Dermis blood vessel endothelial cell (primary cell): Measurements from ENCODE around the gene ENTPD7. TPM values are rescaled to one million over a fixed set of nuclear protein-coding genes. Genes with fewer than 3 reads are reported as not detected.
"Not testable (repeated sequence)": the region's sequence is repeated elsewhere in the genome, so short reads cannot be mapped to it uniquely, and the experiment has no call there.

Source experiments
- DNase-seq: peaks from one replicate; pipeline ENCODE4 v3.0.0; 2010
- total RNA-seq: library from RNA; depleted of rRNA; stranded (reverse); fragments of >200 nt; gene quantifications from 2 replicates; pipeline ENCODE4 v1.2.3, GENCODE V29; 2014

Gene ENTPD7, protein sequence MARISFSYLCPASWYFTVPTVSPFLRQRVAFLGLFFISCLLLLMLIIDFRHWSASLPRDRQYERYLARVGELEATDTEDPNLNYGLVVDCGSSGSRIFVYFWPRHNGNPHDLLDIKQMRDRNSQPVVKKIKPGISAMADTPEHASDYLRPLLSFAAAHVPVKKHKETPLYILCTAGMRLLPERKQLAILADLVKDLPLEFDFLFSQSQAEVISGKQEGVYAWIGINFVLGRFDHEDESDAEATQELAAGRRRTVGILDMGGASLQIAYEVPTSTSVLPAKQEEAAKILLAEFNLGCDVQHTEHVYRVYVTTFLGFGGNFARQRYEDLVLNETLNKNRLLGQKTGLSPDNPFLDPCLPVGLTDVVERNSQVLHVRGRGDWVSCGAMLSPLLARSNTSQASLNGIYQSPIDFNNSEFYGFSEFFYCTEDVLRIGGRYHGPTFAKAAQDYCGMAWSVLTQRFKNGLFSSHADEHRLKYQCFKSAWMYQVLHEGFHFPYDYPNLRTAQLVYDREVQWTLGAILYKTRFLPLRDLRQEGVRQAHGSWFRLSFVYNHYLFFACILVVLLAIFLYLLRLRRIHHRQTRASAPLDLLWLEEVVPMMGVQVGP
- 23.0 and 25.2 TPM in 2 replicates for total RNA-seq

DNA sequence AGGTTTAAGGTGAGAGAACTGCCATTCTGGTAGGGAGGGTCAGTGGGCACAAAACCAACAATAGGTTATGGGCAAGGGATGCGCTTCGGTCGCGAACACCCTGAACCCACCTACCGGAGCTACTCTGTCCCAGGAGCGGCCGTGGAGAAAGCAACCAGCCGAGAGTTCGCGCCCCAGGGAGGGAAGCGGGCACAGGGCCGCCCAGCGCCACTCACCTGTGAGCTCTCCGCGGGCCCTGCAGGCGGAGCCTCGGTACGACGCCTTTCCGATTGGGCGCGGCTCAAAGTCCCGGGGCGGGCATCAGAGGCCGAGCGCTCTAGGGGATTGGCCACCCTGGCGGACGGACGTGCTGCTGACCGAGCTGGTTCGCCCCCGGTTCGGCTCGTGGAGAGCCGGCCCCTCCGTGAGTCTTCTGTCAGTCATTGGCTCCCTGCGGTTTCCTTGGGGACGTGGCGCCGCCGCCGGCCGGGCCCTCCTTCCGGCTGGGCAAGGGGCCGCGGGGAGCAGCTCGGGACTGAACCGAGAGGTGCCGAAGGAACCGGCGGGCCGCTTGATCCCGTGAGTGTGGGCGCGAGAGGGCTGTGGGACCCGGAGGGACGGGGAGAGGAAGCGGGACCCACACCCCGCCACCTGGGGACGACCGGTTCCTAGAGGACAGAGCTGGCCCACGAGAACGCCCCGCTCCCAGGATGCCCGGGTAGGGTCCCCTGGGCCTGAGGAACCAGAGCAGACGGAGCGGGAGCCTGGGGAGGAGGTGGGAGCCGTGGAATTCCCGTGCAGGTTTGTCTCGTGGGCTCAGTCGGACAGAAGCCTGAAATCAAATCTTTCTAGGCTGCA, at the start of gene ENTPD7:
Gene ENTPD7, plus strand, starts transcription at position 479 of the 837 bp plus-strand sequence. CDS start 448 bp downstream, outside the sequence.
- DNase-seq, result peak; percentile 97

- no peak for DNase-seq
These were observed 49.1 kb upstream of the ENTPD7 start for GRCh38 chr10:99610221-99610620.

DNA sequence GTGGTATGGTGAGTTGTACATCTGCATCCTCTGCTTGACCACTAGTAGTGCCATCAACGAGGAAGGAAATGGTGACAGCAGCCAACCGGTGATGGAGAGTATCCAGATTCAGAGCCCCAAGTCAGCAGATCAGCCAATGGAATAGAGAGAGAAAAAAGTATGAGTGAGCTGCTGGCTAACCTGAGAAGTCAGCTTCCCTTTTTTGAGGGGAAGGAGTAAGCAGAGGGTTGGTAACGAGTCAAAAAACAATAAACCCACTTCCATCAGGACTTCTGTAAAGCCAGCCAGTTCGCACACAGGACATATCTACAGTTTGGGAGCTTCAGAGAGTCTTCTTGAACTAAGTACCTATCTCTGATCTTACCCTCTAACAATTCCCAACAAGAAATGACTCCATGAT, 48.0 kb upstream of the ENTPD7 start:
- no peak for DNase-seq

- DNase-seq, result peak; percentile 77
These were observed 47.0 kb upstream of the ENTPD7 start for GRCh38 chr10:99612167-99612831.

DNA sequence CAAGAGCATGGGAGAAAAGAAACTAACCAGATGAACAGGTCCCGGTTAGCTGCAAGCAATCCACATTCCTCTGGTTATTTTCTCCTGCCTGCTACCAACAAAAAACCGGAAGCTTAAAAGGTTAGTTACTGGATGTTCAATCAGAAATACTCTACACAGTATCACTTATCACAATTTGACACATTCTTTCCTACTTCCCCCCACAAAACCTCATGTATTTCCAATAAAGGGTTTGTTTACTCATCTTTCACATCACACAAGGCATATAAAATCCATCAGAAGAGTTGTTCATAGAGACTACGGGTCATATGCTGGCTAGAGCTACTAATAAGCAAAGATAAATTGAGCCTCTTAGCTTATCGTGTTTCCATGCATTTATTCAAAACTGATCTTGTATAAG, 43.9 kb upstream of the ENTPD7 start:
- DNase-seq, result no peak

- no peak for DNase-seq
These were observed 41.6 kb upstream of the ENTPD7 start for GRCh38 chr10:99617696-99618095.

GRCh38 chr10:99619090-99619800, 40.1 kb upstream of the ENTPD7 start:
- DNase-seq, result peak; percentile 45

GRCh38 chr10:99619851-99620710, 39.2 kb upstream of the ENTPD7 start, which contains the start of gene SLC25A28:
Gene SLC25A28, minus strand, starts transcription at chr10:99620439. Its CDS starts 104 bp downstream, at chr10:99620335.
- peak; percentile 100 for DNase-seq

DNA sequence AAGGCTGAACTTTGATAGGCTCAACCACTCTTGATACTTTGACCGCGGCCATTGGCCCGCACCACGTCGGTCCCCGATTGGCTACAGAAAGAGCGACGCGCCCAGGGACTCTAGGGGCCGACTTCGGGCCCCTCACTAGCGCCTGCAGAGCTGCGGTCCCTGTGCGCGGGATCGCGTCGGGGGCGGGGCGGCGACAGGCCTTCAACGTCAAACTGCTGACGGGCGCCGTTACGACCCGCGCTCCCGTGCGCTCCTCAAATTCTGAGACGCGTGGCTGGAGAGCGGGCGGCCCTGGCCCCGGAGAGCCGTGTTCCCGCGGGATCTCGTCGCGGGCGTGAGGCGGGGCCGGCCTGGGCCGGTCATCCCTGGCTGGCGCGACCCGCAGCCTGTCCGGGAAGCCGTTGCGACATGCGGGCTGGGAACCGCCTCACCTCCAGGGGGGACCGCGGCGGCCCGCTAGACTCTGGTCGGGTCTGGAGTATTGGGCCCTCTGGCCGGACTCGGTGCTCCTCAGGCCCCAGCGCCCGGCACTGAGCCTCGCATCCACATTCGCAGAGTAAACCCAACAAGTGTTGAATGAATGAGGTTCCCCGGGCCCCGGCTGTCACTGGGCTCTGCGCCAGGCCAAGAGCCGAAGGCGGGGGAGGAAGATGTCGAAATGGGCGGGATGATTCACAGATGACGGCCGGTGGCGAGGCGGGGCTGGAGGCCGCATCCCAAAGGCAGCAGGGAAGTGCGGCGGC, 38.4 kb upstream of the ENTPD7 start:
- DNase-seq, result peak; percentile 95

- no peak for DNase-seq
These were observed 37.7 kb upstream of the ENTPD7 start for GRCh38 chr10:99621454-99622251.

DNA sequence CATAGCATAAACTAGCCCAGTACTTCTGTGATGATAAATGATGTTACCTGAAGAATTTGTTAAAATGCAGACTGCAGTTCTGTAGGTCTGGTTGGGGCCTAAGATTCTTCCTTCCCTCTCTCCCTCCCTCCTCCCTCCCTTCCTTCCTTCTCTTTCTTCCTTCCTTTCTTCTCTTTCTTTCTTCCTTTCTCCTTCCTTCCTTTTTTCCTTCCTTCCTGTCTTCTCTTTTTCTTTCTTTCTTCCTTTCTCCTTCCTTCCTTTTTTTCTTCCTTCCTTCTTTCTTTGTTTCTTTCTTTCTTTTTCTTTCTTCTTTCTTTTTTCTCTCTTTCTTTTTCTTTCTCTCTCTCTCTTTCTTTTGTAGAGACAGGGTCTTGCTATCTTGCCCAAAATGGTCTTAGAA, 35.4 kb upstream of the ENTPD7 start:
- no peak for DNase-seq

- DNase-seq, result not testable (repeated sequence)
These were observed 34.2 kb upstream of the ENTPD7 start for GRCh38 chr10:99625124-99625523.

GRCh38 chr10:99628923-99629624, 30.2 kb upstream of the ENTPD7 start:
- DNase-seq, result no peak

DNA sequence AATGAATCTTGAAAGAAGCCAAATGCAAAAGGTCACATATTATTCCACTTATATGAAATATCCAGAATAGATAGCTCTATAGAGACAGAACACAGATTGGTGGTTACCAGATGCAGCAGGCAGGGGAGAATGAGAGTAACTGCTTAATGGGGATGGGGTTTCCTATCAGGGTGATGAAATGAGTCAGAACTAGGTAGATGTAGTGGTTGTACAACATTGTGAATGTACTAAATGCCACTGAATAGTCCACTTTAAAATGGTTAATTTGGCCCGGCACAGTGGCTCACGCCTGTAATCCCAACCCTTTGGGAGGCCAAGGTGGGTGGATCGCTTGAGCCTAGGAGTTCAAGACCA, 29.7 kb upstream of the ENTPD7 start:
- no peak for DNase-seq

GRCh38 chr10:99630433-99630832, 28.9 kb upstream of the ENTPD7 start:
- DNase-seq, result peak; percentile 70

- no peak for DNase-seq
These were observed 28.3 kb upstream of the ENTPD7 start for GRCh38 chr10:99630991-99631390.

DNA sequence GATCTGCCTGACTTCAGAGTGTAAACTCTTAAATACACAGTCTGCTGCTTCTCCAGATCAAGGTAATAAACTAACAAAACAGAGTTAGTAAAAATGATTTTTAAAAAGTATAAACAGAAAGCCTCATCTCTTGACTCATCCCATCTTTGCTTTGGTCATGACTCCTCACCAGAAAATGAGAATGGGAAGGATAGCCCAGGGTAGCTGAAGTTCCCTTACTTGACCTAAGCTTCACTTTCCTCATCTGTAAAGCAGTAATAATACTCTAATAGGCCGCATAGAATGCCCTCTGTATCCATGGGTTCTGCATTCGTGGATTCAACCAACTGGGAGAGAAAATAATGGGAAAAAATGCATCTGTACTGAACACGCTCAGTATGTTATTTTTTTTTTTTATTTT, 27.8 kb upstream of the ENTPD7 start:
- no peak for DNase-seq

GRCh38 chr10:99633832-99634231, 25.5 kb upstream of the ENTPD7 start:
- DNase-seq, result no peak
